Measurements from ENCODE around the gene TPPP. TPM values are rescaled to one million over a fixed set of nuclear protein-coding genes. Genes with fewer than 3 reads are reported as not detected.
"Not testable (repeated sequence)": the region's sequence is repeated elsewhere in the genome, so short reads cannot be mapped to it uniquely, and the experiment has no call there.

TPPP gene
- total and polyA plus RNA-seq, 3 experiments from 2014 or later = 0.37 to 0.79 (median 0.38) TPM

- H3K27me3 Mint-ChIP-seq; CTCF ChIA-PET; H3K27ac ChIP-seq (ENCODE audit: low read depth, low read length); POLR2A ChIA-PET; H3K4me1 Mint-ChIP-seq; H3K27ac Mint-ChIP-seq; H3K9me3 Mint-ChIP-seq; H3K4me1 ChIP-seq (ENCODE audit: insufficient read depth, low read length); H3K36me3 Mint-ChIP-seq; H3K27me3 ChIP-seq (ENCODE audit: insufficient read depth, low read length, poor library complexity, severe bottlenecking); H3K36me3 ChIP-seq (ENCODE audit: insufficient read depth, low read length); H3K4me3 ChIP-seq (ENCODE audit: low read length); H3K4me3 Mint-ChIP-seq; DNase-seq; H3K9me3 ChIP-seq (ENCODE audit: low read length): not testable (repeated sequence)
Observed at GRCh38 chr5:706127-706526, 13.0 kb upstream of the TPPP start.

DNA sequence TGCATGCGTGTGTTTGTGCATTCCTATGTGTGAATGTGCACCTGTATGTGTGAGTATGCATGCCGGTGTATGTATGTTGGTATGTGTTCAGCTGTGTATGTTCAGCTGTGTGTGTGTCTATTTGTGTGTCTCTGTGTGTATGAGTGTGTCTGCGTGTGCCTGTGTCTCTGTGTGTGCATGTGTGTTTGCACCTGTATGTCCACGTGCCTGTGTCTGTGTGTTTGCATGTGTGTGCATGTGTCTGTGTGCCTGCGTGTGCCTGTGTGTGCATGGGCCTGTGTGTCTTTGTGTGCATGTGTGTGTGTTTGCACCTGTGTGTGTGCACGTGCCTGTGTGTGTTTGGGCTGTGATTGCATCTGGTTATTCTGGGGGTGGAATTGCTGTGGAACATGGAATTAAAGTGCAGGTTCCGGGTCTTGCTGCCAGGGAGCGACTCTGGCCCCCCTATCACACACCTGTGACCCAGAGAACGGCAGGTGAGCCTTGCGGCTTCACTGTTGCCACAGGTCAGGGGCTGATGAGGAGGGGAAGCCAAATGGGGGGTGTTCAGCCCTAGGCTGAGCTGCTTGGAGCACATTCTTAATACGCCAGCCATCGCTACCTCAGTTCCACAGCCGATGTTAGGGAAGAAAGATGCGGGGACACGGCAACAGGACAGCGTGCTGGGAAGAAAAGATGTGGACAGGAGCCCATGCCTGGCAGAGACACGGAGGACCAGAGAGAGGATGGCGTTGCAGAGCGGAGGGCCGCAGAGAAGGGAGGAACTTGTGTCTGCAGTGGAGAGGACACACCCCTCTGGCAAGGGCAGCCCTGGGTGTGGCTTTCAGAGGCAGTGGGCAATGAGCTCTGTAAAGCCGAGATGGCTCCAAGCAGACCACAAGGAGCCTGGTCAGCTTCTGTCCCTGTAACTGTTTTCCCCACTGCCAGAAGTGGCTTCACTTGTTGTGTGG is 3.9 kb upstream of the TPPP start:
- H3K27ac Mint-ChIP-seq; H3K36me3 ChIP-seq (ENCODE audit: insufficient read depth, low read length); H3K27me3 Mint-ChIP-seq; H3K27me3 ChIP-seq (ENCODE audit: insufficient read depth, low read length, poor library complexity, severe bottlenecking); H3K9me3 ChIP-seq (ENCODE audit: low read length); H3K4me1 ChIP-seq (ENCODE audit: insufficient read depth, low read length); H3K4me3 ChIP-seq (ENCODE audit: low read length); CTCF ChIA-PET; H3K4me1 Mint-ChIP-seq; DNase-seq; H3K36me3 Mint-ChIP-seq; H3K27ac ChIP-seq (ENCODE audit: low read depth, low read length); POLR2A ChIA-PET: not testable (repeated sequence)
- peaks cover 0 to 16% (median 3%) of the 10 kb centered on the region in 5 donors for H3K9me3 Mint-ChIP-seq
- H3K4me3 Mint-ChIP-seq = peak overlapping the region in 1 of 7 donors; percentile 41

- H3K36me3 ChIP-seq (ENCODE audit: insufficient read depth, low read length); H3K27me3 Mint-ChIP-seq; H3K9me3 ChIP-seq (ENCODE audit: low read length); H3K27ac Mint-ChIP-seq; POLR2A ChIA-PET; H3K36me3 Mint-ChIP-seq; H3K4me1 ChIP-seq (ENCODE audit: insufficient read depth, low read length); H3K27me3 ChIP-seq (ENCODE audit: insufficient read depth, low read length, poor library complexity, severe bottlenecking); H3K4me3 ChIP-seq (ENCODE audit: low read length); H3K4me3 Mint-ChIP-seq; H3K4me1 Mint-ChIP-seq; CTCF ChIA-PET; H3K27ac ChIP-seq (ENCODE audit: low read depth, low read length); DNase-seq: not testable (repeated sequence)
- H3K9me3 Mint-ChIP-seq = peaks cover 0 to 16% (median 3%) of the 10 kb centered on the region in 5 donors
Observed at GRCh38 chr5:696191-696590, 3.0 kb upstream of the TPPP start.

DNA sequence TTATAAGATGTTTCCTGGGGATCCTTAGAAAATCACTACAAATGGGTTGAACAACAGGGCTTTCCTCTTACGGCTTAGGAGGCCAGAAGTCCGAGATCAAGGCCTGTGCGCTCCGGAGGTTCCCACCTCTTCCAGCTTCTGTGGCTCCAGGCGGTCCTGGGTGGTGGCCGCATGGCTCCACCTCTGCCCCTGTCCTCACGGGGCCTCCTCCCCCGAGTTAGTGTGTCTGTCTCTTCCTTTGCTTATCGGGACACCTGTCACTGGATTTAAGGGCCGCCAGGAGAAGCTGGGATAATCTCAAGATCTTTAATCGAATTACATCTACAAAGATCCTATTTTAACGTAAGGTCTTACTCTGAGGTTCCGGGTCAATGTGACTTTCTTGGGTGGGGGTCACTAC is 2.3 kb upstream of the TPPP start:
- H3K27ac Mint-ChIP-seq; H3K4me1 ChIP-seq (ENCODE audit: insufficient read depth, low read length); H3K36me3 ChIP-seq (ENCODE audit: insufficient read depth, low read length); H3K27me3 ChIP-seq (ENCODE audit: insufficient read depth, low read length, poor library complexity, severe bottlenecking); H3K4me3 ChIP-seq (ENCODE audit: low read length); H3K27ac ChIP-seq (ENCODE audit: low read depth, low read length); H3K27me3 Mint-ChIP-seq; H3K4me3 Mint-ChIP-seq; CTCF ChIA-PET; H3K9me3 ChIP-seq (ENCODE audit: low read length); H3K36me3 Mint-ChIP-seq; H3K4me1 Mint-ChIP-seq; POLR2A ChIA-PET; DNase-seq: not testable (repeated sequence)
- H3K9me3 Mint-ChIP-seq = peaks cover 0 to 16% (median 3%) of the 10 kb centered on the region in 5 donors

- CTCF ChIA-PET; H3K4me1 ChIP-seq (ENCODE audit: insufficient read depth, low read length); H3K4me3 ChIP-seq (ENCODE audit: low read length); H3K4me1 Mint-ChIP-seq; H3K27me3 ChIP-seq (ENCODE audit: insufficient read depth, low read length, poor library complexity, severe bottlenecking); POLR2A ChIA-PET; H3K36me3 ChIP-seq (ENCODE audit: insufficient read depth, low read length); H3K27me3 Mint-ChIP-seq; DNase-seq; H3K36me3 Mint-ChIP-seq; H3K9me3 ChIP-seq (ENCODE audit: low read length); H3K27ac Mint-ChIP-seq; H3K27ac ChIP-seq (ENCODE audit: low read depth, low read length): not testable (repeated sequence)
- Mint-ChIP-seq H3K4me3 (peak overlapping the region in 3 of 7 donors; percentile 17 to 70 (median 45)), H3K9me3 (peaks cover 0 to 12% (median 0%) of the 10 kb centered on the region in 5 donors)
Observed at GRCh38 chr5:694042-694431, 885 bp upstream of the TPPP start.

GRCh38 chr5:692529-693041 is 567 bp downstream of the TPPP start:
- H3K4me1 ChIP-seq (ENCODE audit: insufficient read depth, low read length); H3K27me3 Mint-ChIP-seq; H3K27ac ChIP-seq (ENCODE audit: low read depth, low read length); CTCF ChIA-PET; H3K4me1 Mint-ChIP-seq; H3K27me3 ChIP-seq (ENCODE audit: insufficient read depth, low read length, poor library complexity, severe bottlenecking); H3K9me3 ChIP-seq (ENCODE audit: low read length); H3K9me3 Mint-ChIP-seq; H3K4me3 ChIP-seq (ENCODE audit: low read length); H3K36me3 Mint-ChIP-seq; H3K36me3 ChIP-seq (ENCODE audit: insufficient read depth, low read length): not testable (repeated sequence)
- Mint-ChIP-seq H3K4me3 (peak overlapping the region; percentile 11 to 81 (median 68)), H3K27ac (peak overlapping the region in 2 of 8 donors; percentile 35 to 79)
- peak in 3 of 5 donors; percentile 21 to 56 (median 42) for DNase-seq
- POLR2A ChIA-PET = interaction anchor here (1.0 kb wide), 1 partner anchor 20 kb away, joined by 3 read pairs; no protein-coding TSS in a partner anchor

GRCh38 chr5:691817-692528 is 1.2 kb downstream of the TPPP start:
- Histone ChIP-seq H3K27ac (ENCODE audit: low read depth, low read length) (no peak overlapping the region), H3K9me3 (ENCODE audit: low read length) (no peaks in the 10 kb centered on the region), H3K36me3 (ENCODE audit: insufficient read depth, low read length) (no peaks in the 10 kb centered on the region), H3K4me1 (ENCODE audit: insufficient read depth, low read length) (peaks cover 7% of the 10 kb centered on the region), H3K4me3 (ENCODE audit: low read length) (no peak overlapping the region), H3K27me3 (ENCODE audit: insufficient read depth, low read length, poor library complexity, severe bottlenecking) (no peaks in the 10 kb centered on the region)
- Mint-ChIP-seq H3K4me1 (no peaks in the 10 kb centered on the region), H3K9me3 (peaks cover 0 to under 1% (median 0%) of the 10 kb centered on the region in 5 donors), H3K36me3 (peaks cover 0 to 4% (median 0%) of the 10 kb centered on the region in 3 donors), H3K4me3 (peak overlapping the region in 5 of 7 donors; percentile 53 to 81 (median 69)), H3K27ac (peak overlapping the region in 2 of 8 donors; percentile 35 to 79), H3K27me3 (no peaks in the 10 kb centered on the region)
- POLR2A ChIA-PET = no interaction called here
- CTCF ChIA-PET = no interaction called here
- DNase-seq = no peak

- H3K4me1 Mint-ChIP-seq; DNase-seq; H3K4me3 ChIP-seq (ENCODE audit: low read length); H3K9me3 ChIP-seq (ENCODE audit: low read length); H3K4me1 ChIP-seq (ENCODE audit: insufficient read depth, low read length); H3K27me3 Mint-ChIP-seq; CTCF ChIA-PET; H3K36me3 ChIP-seq (ENCODE audit: insufficient read depth, low read length); H3K36me3 Mint-ChIP-seq; H3K27me3 ChIP-seq (ENCODE audit: insufficient read depth, low read length, poor library complexity, severe bottlenecking); POLR2A ChIA-PET; H3K27ac ChIP-seq (ENCODE audit: low read depth, low read length); H3K9me3 Mint-ChIP-seq; H3K4me3 Mint-ChIP-seq; H3K27ac Mint-ChIP-seq: not testable (repeated sequence)
Observed at GRCh38 chr5:691049-691448, 2.1 kb downstream of the TPPP start.

Measured in CD8-positive, alpha-beta memory T cell (primary cell).